Ishikawa (cell line): ENCODE data around the gene URI1.

Source experiments
- EGR1 ChIP-seq: IDR thresholded peaks from 2 replicates; pipeline ENCODE4 v1.6.1; 2012
- EP300 ChIP-seq: IDR thresholded peaks from 2 replicates; pipeline ENCODE4 v1.6.1; 2012; ENCODE audit warnings: borderline replicate concordance
- RAD21 ChIP-seq: IDR thresholded peaks from 2 replicates; pipeline ENCODE4 v1.6.1; 2012; ENCODE audit warnings: low read depth
- TF ChIP-seq, protein P1 (sequence below): IDR thresholded peaks from 2 replicates; pipeline ENCODE4 v1.6.1; 2012
- TF ChIP-seq, protein P2 (sequence below): IDR thresholded peaks from 2 replicates; pipeline ENCODE4 v1.6.1; 2012; ENCODE audit warnings: low read depth, mild to moderate bottlenecking

DNA sequence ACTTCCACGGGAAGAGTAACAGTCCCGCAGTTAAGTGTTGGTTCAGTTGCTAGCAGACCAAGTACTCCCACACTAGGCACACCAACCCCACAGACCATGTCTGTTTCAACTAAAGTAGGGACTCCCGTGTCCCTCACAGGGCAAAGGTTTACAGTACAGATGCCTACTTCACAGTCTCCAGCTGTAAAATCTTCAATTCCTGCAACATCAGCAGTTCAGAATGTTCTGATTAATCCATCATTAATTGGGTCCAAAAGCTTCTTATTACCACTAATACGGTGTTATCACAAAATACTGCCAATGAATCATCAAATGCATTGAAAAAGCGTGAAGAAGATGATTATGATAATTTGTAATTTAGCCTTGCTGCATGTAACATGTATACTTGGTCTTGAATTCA is 95.8 kb downstream of the URI1 start:
- TF ChIP-seq, protein P1, sequence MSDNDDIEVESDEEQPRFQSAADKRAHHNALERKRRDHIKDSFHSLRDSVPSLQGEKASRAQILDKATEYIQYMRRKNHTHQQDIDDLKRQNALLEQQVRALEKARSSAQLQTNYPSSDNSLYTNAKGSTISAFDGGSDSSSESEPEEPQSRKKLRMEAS: no peak
- TF ChIP-seq RAD21: no peak
- TF ChIP-seq, protein P2, sequence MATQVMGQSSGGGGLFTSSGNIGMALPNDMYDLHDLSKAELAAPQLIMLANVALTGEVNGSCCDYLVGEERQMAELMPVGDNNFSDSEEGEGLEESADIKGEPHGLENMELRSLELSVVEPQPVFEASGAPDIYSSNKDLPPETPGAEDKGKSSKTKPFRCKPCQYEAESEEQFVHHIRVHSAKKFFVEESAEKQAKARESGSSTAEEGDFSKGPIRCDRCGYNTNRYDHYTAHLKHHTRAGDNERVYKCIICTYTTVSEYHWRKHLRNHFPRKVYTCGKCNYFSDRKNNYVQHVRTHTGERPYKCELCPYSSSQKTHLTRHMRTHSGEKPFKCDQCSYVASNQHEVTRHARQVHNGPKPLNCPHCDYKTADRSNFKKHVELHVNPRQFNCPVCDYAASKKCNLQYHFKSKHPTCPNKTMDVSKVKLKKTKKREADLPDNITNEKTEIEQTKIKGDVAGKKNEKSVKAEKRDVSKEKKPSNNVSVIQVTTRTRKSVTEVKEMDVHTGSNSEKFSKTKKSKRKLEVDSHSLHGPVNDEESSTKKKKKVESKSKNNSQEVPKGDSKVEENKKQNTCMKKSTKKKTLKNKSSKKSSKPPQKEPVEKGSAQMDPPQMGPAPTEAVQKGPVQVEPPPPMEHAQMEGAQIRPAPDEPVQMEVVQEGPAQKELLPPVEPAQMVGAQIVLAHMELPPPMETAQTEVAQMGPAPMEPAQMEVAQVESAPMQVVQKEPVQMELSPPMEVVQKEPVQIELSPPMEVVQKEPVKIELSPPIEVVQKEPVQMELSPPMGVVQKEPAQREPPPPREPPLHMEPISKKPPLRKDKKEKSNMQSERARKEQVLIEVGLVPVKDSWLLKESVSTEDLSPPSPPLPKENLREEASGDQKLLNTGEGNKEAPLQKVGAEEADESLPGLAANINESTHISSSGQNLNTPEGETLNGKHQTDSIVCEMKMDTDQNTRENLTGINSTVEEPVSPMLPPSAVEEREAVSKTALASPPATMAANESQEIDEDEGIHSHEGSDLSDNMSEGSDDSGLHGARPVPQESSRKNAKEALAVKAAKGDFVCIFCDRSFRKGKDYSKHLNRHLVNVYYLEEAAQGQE: no peak
- TF ChIP-seq EP300: no peak
- TF ChIP-seq EGR1: no peak
